GM19452 (cell line): ENCODE results near the gene CD38.
"Not testable (repeated sequence)": the region's sequence is repeated elsewhere in the genome, so short reads cannot be mapped to it uniquely, and the experiment has no call there.

Experiments
- ATAC-seq: cut with Tn5 transposase; IDR thresholded peaks from one replicate; pipeline ENCODE4 v1.9.1; 2021; ENCODE audit not compliant: unreplicated experiment

The CD38 gene

DNA sequence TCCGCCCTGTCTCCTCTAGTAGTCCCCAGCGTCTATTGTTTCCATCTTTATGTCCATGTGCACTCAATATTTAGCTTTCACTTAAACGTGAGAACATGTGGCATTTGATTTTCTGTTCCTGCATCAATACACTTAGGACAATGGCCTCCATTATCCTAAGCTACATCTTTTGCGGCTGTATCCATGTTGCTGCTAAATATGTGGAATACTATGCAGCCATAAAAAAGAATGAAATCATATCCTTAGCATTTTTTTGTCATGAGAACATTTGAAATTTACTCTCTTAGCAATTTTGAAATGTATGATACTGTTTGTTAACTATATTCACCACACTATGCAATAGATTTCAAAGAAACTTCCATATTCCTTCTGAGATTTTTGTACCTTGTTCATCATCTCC is 19.8 kb upstream of the CD38 start:
- ATAC-seq = no peak

DNA sequence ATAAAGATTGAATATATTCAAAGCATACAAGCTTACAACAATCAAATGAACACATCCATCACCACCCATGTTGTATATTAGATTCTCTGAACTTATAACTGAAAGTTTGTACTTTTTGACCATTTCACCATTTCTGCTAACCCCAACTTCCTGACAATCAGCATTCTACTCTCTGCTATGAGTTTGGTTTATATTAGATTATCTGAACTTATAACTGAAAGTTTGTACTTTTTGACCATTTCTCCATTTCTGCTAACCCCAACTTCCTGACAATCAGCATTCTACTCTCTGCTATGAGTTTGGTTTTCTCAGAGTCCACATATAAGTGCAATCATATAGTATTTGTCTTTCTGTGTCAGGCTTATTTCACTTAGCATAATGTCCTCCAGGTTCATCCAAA is 15.7 kb upstream of the CD38 start:
- not testable (repeated sequence) for ATAC-seq

DNA sequence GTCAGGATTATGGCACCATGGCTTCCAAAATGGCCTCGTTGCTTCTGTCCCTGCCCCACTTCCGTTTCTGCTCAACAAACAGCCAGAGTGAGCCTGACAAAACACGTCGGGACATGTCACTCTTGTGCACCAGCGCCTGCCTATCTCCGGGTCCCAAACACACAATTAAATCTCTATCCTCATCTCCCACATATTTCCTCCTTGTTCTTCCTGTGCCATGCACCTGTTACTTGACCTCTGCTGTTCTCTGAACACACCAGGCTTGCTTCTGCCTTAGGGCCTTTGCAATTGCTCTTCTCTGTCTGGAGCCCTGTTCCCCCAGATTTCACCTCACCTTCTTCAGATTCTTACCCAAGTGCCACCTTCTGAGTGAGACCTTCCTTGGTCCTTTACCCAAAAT is 12.7 kb upstream of the CD38 start:
- no peak for ATAC-seq

DNA sequence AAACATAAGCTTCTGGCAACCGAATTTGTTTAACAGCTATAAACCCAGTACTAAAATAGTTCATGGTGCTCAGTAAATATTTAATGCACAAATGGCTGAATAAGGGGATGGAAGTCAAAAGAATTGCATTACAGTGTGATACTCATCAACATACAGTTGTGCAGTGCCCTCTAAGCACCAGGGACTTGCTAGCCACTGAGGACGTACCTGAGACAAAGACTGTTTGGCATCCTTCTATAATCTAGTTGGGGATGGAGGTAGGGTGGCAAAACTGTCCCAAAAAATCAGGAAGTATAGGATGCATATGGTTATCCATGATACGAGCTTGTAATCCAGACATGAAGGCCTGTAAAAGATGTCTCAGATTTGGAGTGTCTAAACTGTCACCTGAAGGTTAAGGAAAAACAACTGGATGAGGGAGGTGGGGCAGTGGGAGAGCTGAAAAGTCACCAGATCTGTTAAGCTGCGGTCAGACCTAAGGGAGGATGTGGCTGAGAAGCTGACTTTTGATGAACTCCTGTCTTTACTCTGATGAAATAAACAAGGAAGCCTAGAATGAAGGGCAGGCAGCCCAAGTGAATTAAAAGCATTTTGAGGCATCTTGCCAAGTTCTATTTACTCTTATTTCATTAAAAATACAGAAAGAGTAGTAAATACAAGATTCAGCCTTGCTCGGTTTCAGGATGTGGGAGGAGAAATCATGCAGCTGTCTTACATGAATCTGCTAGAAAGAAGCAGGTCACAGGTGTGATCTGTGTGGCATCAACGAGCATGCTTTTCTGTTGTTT is 12.0 kb upstream of the CD38 start:
- ATAC-seq = peak; percentile 65

DNA sequence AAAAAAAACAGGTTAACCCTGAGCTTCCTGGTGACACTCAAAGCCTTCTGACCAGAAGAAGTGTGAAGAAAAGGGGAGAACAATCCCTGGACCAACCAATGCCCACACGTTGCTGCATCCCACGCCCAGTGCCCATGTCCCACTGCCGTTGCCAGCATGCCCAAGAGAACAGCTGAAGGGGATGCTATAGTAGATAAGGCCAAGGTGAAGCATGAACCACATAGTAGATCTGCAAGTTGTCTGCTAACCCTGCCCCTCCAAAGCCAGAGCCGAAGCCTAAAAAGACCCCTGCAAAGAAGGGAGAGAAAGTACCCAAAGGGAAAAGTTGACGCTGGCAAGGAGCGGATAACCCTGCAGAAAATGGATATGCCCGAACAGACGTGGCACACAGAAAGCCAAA is 11.3 kb upstream of the CD38 start:
- no peak for ATAC-seq

DNA sequence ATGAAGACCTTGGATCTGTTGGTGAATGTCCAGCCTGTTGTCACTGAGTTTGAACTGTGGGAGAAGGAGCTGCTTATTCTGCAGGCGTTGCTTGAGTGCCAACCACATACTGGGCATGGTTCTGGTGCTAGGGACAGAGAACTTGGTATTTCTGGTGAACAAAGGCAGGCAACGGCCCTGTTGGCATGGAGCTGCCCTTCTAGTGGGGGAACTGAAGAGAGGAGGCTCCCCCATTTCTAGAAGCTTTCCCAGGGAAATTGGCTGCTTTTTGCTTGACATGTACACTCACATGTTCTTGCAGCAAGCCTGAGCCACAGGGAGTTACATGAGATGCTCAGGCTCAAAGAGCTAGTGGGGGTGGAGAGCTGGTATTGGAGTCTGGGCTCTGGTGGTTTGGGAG is 8.9 kb upstream of the CD38 start:
- ATAC-seq = no peak

DNA sequence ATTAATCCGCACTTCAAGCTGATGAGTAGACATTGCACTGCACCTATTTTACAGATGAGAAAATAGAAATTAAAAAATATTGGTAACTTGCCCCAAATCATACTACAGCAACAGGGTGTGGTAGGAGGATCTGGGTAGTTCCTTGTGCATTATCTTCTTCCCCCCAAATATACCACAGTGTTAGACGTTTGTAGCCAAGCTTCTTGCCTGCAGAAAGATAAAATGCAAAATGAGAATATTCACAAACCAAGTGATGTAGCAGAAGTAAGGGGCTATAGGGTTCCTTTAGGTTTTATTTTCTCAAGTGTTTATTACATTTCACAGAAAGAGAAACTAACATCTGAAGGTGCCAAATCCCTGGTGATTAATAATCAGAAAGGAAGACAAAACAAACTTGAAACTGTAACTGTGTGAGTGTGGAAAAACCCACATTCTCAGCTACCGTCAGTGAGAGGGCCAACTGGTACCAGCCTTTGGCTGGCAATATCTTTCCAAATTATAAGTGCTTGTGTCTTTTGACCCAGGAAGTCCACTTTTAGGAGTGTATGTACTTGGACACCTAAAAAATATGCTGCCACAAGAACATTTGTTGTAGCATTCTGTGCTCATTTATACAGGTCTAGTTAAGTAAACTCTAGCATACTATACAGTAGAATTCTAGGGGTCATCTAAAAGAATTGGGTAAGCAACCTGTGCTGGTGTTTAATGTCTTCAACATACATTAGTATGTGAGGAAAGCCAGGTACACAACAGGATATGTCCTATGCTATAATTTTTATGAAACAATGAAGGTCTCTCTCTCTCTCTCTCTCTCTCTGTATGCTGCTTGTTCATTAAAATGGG is 6.7 kb upstream of the CD38 start:
- ATAC-seq = peak; percentile 82

DNA sequence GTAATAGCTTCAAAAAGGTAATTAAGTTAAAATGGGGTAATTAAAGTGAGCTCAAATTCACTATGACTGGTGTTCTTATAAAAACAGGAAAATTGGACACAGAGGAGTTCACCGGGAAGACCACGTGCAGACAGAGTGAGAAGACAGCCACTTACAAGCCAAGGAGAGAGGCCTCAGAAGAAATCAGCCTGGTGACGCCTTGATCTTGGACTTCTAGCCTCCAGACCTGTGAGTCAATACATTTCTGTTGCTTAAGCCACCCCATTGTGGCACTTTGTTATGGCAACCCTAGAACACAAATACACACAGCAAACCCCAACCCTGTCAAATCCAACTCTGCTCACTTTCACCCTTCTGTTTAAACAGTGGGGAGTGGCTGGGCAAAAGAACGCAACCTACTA is 4.1 kb upstream of the CD38 start:
- ATAC-seq = no peak

DNA sequence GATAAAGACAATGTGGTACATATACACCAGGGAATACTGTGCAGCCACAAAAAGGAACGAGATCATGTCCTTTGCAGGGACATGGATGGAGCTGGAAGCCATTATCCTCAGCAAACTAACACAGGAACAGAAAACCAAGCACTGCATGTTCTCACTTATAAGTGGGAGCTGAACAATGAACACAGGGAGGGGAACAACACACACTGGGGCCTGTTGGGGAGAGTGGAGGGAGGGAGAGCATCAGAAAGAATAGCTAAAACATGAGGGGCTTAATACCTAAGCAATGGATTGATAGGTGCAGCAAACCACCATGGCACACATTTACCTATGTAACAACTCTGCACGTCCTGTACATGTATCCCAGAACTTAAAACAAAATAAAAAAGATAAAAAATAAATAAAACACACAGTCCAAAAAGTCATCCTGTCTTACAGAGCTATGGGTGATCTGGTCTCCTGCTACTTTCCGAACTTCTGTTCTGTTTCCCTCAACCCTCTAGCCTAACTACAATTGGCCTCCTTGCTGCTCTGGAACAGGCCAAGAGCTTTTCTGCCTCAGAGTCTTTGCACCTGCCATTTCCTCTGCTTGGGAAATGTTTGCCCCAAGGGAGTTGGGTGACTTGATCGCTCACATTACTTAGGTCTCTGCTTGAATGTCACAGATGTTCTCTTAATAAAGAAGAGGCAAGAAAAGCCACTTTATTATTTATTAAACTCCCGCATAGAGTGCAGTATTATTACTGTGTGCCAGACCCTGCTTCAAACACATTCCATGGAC is 1.1 kb upstream of the CD38 start:
- ATAC-seq = no peak

DNA sequence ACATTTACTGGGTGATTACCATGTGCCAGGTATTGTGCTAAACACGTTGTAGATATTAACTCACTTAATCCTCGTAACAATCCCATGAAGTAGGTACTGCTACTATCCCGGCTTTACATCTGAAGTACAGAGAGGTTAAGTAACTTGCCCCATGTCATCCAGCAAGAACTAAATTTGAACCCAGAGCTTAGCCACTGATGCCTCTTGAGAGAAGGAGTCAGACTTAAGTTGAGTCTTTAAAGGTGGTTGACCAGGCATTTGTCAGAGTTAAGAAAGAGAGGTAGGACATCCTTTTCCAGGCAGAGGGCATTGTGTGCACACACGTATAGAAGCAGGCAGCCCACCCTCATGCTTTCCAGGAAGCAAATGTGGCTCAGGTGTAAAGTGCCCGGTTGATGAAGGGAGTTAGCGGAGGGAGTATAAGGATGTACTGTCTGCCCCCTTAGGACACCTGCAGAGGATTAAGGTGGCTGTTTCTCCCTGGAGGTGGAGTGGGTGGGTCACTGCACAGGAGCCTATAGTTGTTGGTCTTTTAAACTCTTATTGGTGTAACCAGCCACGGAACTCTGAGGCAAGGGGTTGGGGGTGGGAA is 335 bp upstream of the CD38 start:
- no peak for ATAC-seq

DNA sequence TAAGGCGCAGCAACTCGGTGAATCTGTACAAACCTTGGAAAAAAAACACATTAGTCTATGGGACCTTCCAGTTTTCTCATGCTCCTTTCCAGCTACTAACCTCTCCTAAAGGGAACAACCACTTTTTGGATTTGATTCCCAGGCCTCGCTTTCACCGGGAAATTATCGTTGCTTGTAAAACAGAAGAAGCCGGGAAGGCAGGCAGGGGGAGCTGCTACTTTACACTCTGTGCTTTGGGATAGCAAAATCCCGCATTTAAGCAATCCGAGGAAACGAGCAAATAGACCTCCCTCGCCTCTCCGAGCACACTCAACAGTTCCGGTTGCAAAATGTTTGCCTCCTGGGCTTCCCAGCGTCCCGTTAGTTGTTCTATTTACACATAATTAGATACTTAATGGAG is 1.2 kb downstream of the CD38 start:
- ATAC-seq = no peak

DNA sequence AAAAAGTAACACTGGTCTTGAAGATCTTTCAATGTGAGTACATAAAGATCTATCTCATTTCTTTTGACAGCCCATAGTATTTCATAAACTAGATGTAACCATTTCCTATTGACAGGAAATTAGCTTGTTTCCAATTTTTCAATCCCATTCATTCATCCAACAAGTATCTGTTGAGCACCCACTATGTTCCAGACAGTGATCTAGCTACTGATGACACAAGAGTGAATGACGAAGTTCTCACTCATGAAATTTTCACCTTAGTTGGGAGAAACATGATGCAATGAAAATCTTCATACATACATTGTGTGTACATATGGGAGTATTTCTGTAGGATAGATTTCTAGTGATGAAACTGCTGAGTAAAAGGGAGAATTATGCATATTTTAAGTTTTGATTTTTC is 1.7 kb downstream of the CD38 start:
- no peak for ATAC-seq

DNA sequence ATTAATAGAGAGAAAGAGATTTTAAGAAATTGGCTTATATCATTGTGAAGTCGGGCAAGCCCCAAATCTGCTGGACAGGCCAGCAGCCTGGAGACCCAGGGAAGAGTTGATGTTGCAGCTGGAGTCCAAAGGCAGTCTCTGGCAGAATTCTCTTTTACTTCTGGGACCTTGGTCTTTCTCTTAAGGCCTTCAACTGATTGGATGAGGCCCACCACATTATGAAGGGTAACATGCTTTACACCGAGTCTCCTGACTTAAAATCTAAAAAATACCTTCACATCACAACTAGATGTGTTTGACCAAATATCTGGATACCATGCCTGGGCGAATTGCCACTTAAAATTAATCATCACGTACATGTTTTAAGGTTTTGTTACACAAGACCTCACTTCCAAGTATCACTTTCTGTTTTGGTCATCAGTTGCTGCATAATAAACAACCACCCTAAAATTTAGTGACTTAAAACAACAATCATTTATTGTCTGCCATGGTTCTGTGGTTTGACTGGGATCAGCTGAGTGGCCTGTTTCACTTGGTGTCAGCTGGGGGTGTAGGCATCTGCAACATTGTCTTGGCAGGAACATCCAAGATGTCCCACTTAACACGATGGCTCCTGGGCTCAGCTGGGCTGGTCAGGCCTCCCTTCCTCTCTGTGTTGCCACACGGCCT is 3.4 kb downstream of the CD38 start:
- peak; percentile 24 for ATAC-seq

DNA sequence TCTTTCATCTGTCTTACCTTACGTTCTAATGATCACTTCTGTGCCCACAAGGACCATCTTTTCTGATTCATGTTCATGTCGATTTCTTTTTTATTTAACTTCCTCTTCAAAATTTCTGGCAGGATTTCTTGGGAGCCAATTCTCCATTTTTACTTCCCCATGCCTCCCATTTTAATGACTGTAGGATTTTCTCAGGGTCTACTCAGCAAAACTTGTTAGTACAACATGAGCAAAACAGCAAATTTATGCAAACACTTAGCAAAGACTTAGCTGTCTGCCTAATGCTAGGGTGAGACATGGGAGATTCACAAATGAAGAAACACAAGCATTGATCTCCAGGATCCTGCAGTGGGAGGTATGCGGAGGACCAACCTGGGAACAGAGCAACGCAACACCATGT is 5.5 kb downstream of the CD38 start:
- ATAC-seq = no peak

DNA sequence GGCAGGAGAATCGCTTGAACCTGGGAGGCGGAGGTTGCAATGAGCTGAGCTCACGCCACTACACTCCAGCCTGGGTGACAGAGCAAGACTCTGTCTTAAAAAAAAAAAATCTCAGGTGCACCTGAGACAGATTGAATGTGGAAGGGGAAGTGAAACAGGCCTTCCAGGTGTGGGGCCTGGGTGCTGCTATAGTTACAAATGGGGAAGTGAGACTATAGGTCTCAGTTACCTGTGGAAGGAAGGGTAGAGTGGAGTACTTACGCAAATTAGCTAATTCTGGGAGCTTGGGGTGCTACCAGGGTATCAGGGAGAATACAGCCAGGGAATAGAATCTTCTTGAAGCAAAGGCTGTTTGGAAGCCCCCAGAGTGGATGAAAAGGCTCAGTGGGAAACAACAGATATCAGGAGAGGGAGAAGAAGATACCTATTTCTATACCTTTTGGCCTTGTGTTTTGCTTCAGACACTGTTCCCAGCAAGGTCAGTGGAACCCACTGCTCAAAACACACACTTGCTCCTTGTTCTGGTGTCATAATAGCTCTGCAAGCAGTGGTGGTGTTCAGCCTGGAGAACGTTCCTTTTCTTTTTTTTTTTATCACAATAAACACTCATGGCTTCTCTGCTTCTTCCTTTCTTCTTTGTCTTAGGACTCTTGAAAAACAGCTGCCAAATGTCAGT is 7.0 kb downstream of the CD38 start:
- peak; percentile 78 for ATAC-seq

DNA sequence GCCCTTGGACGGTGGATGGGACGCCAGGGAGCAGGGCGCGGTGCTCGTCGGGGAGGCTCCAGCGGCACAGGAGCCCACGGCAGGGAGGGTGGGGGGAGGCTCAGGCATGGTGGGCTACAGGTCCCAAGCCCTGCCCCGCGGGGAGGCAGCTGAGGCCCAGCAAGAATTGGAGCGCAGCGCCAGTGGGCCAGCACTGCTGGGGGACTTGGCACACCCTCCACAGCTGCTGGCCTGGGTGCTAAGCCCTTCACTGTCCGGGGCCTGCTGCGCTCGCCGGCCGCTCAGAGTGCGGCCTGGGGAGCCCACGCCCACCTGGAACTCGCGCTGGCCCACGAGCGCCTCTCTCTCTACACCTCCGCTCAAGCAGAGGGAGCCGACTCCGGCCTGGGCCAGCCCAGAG is 8.6 kb downstream of the CD38 start:
- ATAC-seq = no peak

DNA sequence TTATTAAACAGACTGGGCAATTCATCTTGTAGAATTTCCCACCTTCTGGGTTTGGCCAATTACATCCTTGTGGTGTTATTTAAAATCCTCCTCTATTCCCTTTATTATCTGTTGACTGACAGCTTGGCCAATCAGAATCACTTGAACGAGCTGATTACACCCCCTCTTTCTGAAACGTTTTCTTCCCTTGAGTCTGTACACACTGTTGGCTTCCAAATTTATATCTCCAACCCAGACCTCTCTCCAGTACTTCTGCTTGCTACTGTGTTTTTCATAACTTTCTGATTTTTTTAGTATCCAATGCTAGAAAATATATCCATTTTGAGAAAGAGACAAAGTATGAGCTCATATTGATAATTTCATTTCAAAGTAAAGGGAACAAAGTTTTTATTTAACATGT is 14.8 kb downstream of the CD38 start:
- ATAC-seq = no peak

DNA sequence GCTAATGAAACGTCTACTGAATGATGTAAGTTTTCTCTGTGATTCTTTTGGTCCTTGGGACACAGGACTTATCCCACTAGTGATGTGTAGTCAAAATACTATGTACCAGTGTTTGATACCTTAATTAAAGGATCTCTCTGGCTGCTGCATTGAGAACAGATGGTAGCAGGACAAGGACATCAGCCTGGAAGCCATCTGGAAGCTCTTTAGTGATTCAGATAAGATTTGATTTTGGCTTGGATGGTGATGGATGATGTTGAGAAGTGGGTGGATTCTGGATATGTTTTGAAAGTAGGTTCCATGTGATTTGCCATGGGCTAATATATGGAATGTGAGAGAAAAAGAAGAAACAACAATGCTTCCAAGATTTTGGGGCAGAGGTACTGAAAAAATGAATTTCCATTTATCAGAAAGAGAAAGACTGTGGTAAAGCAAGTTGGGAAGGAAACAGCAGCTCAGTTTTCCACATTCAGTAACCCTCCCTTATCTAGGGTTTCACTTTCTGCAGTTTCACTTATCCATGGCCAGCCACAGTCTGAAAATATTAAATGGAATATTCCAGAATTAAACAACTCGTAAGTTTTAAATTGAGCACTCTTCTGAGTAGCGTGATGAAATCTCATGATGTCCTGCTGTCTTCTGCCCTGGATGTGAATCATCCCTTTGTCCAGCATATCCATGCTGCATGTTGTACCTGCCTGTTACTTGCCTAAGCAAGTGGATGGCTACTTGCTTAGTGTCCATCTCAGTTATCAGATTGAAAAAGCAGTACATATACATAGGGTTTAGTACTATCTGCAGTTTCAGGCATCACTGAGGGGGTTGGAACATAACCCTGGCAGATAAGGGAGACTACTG is 15.6 kb downstream of the CD38 start:
- no peak for ATAC-seq

DNA sequence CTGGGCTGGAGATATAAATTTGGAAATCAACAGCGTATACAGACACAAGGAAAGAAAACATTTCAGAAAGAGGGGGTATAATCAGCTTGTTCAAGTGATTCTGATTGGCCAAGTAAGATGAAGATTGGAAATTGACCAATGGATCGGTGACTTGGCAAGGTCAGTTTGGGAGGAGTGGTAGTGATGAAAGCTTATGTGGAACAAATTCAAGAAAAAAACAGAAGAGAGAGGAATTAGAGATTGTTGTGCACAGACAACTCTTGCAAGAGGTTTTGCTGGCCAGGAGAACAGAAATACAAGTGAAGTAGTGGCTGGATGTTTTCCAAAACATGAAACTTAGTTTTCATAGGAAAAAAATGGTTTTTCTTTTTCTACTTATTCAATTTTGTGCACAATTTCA is 16.3 kb downstream of the CD38 start:
- ATAC-seq = no peak
